Measurements from ENCODE around the gene DESI2. TPM values are rescaled to one million over a fixed set of nuclear protein-coding genes. Genes with fewer than 3 reads are reported as not detected.

DESI2 gene
- total RNA-seq, 2 donors from 2014 or later: 42.2 to 52.8 TPM

- TF ChIP-seq CTCF (IDR thresholded peaks at IDR 0.05): no peak
Observed at GRCh38 chr1:244712669-244713068, 59.7 kb downstream of the DESI2 start.

GRCh38 chr1:244713332-244713731 lies 60.4 kb downstream of the DESI2 start:
- Histone ChIP-seq H3K27ac (no peak overlapping the region), H3K9me3 (no peaks in the 10 kb centered on the region), H3K27me3 (replicated peaks; ENCODE audit: insufficient read depth) (no peaks in the 10 kb centered on the region), H3K4me1 (ENCODE audit: control insufficient read depth in 1 of 2, low read depth in 2 of 2) (no peaks in the 10 kb centered on the region), H3K4me3 (no peak overlapping the region), H3K36me3 (peaks cover 3% of the 10 kb centered on the region)
- TF ChIP-seq CTCF (IDR thresholded peaks at IDR 0.05): no peak
- ATAC-seq (ENCODE audit: insufficient number of reproducible peaks, low FRiP score, low read depth) (no peak), DNase-seq (ENCODE audit: low spot score) (no peak)

More at GRCh38 chr1:244712669-244713068, 59.7 kb downstream of the DESI2 start:
- ATAC-seq (ENCODE audit: insufficient number of reproducible peaks, low FRiP score, low read depth): no peak
- Histone ChIP-seq H3K4me1 (ENCODE audit: control insufficient read depth in 1 of 2, low read depth in 2 of 2) (no peaks in the 10 kb centered on the region), H3K36me3 (peaks cover 3% of the 10 kb centered on the region), H3K4me3 (no peak overlapping the region), H3K27me3 (replicated peaks; ENCODE audit: insufficient read depth) (no peaks in the 10 kb centered on the region), H3K27ac (no peak overlapping the region), H3K9me3 (no peaks in the 10 kb centered on the region)
- DNase-seq (ENCODE audit: low spot score): no peak

- Histone ChIP-seq H3K36me3 (no peaks in the 10 kb centered on the region), H3K4me1 (ENCODE audit: control insufficient read depth in 1 of 2, low read depth in 2 of 2) (no peaks in the 10 kb centered on the region), H3K27ac (no peak overlapping the region), H3K9me3 (no peaks in the 10 kb centered on the region), H3K27me3 (replicated peaks; ENCODE audit: insufficient read depth) (no peaks in the 10 kb centered on the region), H3K4me3 (no peak overlapping the region)
- ATAC-seq (ENCODE audit: insufficient number of reproducible peaks, low FRiP score, low read depth): no peak
- TF ChIP-seq CTCF (IDR thresholded peaks at IDR 0.05): no peak
- DNase-seq (ENCODE audit: low spot score): no peak
Observed at GRCh38 chr1:244727871-244728474, 75.0 kb downstream of the DESI2 start.

GRCh38 chr1:244730153-244730933 lies 77.4 kb downstream of the DESI2 start:
- H3K4me1 ChIP-seq (ENCODE audit: control insufficient read depth in 1 of 2, low read depth in 2 of 2): no peaks in the 10 kb centered on the region
- ATAC-seq (ENCODE audit: insufficient number of reproducible peaks, low FRiP score, low read depth): peak; percentile 21
- DNase-seq (ENCODE audit: low spot score): no peak

More at GRCh38 chr1:244730153-244730933, 77.4 kb downstream of the DESI2 start:
- H3K36me3 ChIP-seq: no peaks in the 10 kb centered on the region
- peak overlapping the region; percentile 88 for H3K4me3 ChIP-seq
- no peaks in the 10 kb centered on the region for H3K27me3 ChIP-seq (replicated peaks; ENCODE audit: insufficient read depth)
- no peaks in the 10 kb centered on the region for H3K9me3 ChIP-seq
- no peak overlapping the region for H3K27ac ChIP-seq
- TF ChIP-seq CTCF (IDR thresholded peaks at IDR 0.05): no peak

Data from thoracic aorta (tissue), 2 donors.